Tibial artery (tissue), 4 donors: ENCODE measurements around the gene SUSD6.

Experiments
- DNase-seq, 2 donors: peaks; one replicate each; pipeline ENCODE4 v3.0.0-alpha.2; 2019
- H3K27ac ChIP-seq, 2 donors: fragments of 200-600 bp; sonication (generic) in 1 of 2; 1 replicate in 1 of 2; 2 replicates in 1 of 2; pipeline ENCODE4 v1.5.1; 2018 to 2019; ENCODE audit warnings: mild to moderate bottlenecking in 1 of 2
- H3K27me3 ChIP-seq, 2 donors: fragments of 200-600 bp; sonication (generic) in 1 of 2; one replicate each; pipeline versions ENCODE4 v1.5.1 to v1.6.0; 2016 to 2019
- H3K36me3 ChIP-seq, 3 donors: fragments of 200-600 bp; sonication (generic) in 2 of 3; one replicate each; pipeline ENCODE4 v1.5.1; 2016 to 2019; ENCODE audit warnings: mild to moderate bottlenecking in 2 of 3
- H3K4me1 ChIP-seq, 4 donors: fragments of 200-600 bp; sonication (generic) in 2 of 4; 1 replicate in 3 of 4; 2 replicates in 1 of 4; pipeline ENCODE4 v1.5.1; 2016 to 2019
- H3K4me3 ChIP-seq, 2 donors: fragments of 200-600 bp; sonication (generic) in 1 of 2; 1 replicate in 1 of 2; 2 replicates in 1 of 2; pipeline ENCODE4 v1.5.1; 2018 to 2019; ENCODE audit warnings: mild to moderate bottlenecking in 2 of 2
- H3K9me3 ChIP-seq, 3 donors: fragments of 200-600 bp; sonication (generic) in 1 of 3; one replicate each; pipeline ENCODE4 v1.5.1; 2016 to 2019
- CTCF ChIP-seq, 2 experiments: fragments of 200-600 bp in 1 of 2; fragments of 450-650 bp in 1 of 2; IDR thresholded peaks; one replicate each; pipeline ENCODE4 v1.5.1; 2017 to 2019; ENCODE audit warnings: antibody characterized with exemption in 2 of 2, mild to moderate bottlenecking in 1 of 2, moderate library complexity in 1 of 2
- intact Hi-C: fragments of 100-400 bp; cut with DNase I; formaldehyde crosslinking; loops from one replicate; pipeline ENCODE4 v1.15.0; 2023; ENCODE audit warnings: low total_unique reads

SUSD6 gene

GRCh38 chr14:69672356-69672755, 61.0 kb downstream of the SUSD6 start:
- H3K4me1 ChIP-seq, result peaks cover 0 to 93% (median 71%) of the 10 kb centered on the region in 4 donors
- no peaks in the 10 kb centered on the region for H3K9me3 ChIP-seq
- H3K4me3 ChIP-seq, result no peak overlapping the region
- H3K27me3 ChIP-seq, result no peaks in the 10 kb centered on the region
- no peak for TF ChIP-seq CTCF (IDR thresholded peaks at IDR 0.05)
- no peak for DNase-seq
- intact Hi-C loops, result no loop called here
- no peaks in the 10 kb centered on the region for H3K36me3 ChIP-seq
- peak overlapping the region in 1 of 2 donors; percentile 56 for H3K27ac ChIP-seq

- Histone ChIP-seq H3K4me3 (no peak overlapping the region), H3K9me3 (no peaks in the 10 kb centered on the region), H3K36me3 (no peaks in the 10 kb centered on the region), H3K27me3 (no peaks in the 10 kb centered on the region), H3K4me1 (peaks cover 0 to 93% (median 68%) of the 10 kb centered on the region in 4 donors), H3K27ac (peak overlapping the region; percentile 56 to 67)
- DNase-seq, result no peak
- intact Hi-C loops, result no loop called here
- TF ChIP-seq CTCF (IDR thresholded peaks at IDR 0.05), result no peak
Observed at GRCh38 chr14:69673104-69673503, 61.7 kb downstream of the SUSD6 start.

- TF ChIP-seq CTCF (IDR thresholded peaks at IDR 0.05), result no peak
- Histone ChIP-seq H3K4me3 (peak overlapping the region; percentile 0 to 9), H3K36me3 (no peaks in the 10 kb centered on the region), H3K27ac (peak overlapping the region; percentile 56 to 67), H3K27me3 (no peaks in the 10 kb centered on the region), H3K4me1 (peaks cover 0 to 92% (median 66%) of the 10 kb centered on the region in 4 donors), H3K9me3 (no peaks in the 10 kb centered on the region)
- no peak for DNase-seq
- intact Hi-C loops, result no loop called here
Observed at GRCh38 chr14:69673578-69674305, 62.3 kb downstream of the SUSD6 start.

- DNase-seq, result no peak
- Histone ChIP-seq H3K27me3 (no peaks in the 10 kb centered on the region), H3K36me3 (no peaks in the 10 kb centered on the region), H3K4me3 (peak overlapping the region; percentile 0 to 9), H3K9me3 (no peaks in the 10 kb centered on the region), H3K4me1 (peaks cover 0 to 88% (median 62%) of the 10 kb centered on the region in 4 donors), H3K27ac (peak overlapping the region; percentile 56 to 67)
- intact Hi-C loops, result no loop called here
- no peak for TF ChIP-seq CTCF (IDR thresholded peaks at IDR 0.05)
Observed at GRCh38 chr14:69674546-69675244, 63.3 kb downstream of the SUSD6 start.

GRCh38 chr14:69675245-69675583, 63.8 kb downstream of the SUSD6 start:
- peaks cover 0 to 88% (median 63%) of the 10 kb centered on the region in 4 donors for H3K4me1 ChIP-seq
- no peaks in the 10 kb centered on the region for H3K36me3 ChIP-seq
- H3K27me3 ChIP-seq, result no peaks in the 10 kb centered on the region
- H3K27ac ChIP-seq, result peak overlapping the region; percentile 56 to 67
- TF ChIP-seq CTCF (IDR thresholded peaks at IDR 0.05), result no peak
- DNase-seq, result no peak
- intact Hi-C loops, result no loop called here
- no peak overlapping the region for H3K4me3 ChIP-seq
- no peaks in the 10 kb centered on the region for H3K9me3 ChIP-seq
